HEK293 (cell line): ENCODE data around the gene ALOX12B.
A peak's percentile ranks its signal among the peaks of the same experiment; 100 is the strongest.

Experiments
- BCL11A ChIP-seq: fragments of 450-650 bp; formaldehyde crosslinking; IDR thresholded peaks from 2 replicates; pipeline ENCODE4 v1.5.1; 2016; ENCODE audit warnings: low read depth, missing biosample characterization, missing genetic modification characterization
- KLF1 ChIP-seq: fragments of 450-650 bp; formaldehyde crosslinking; IDR thresholded peaks from 2 replicates; pipeline ENCODE4 v1.5.1; 2016; ENCODE audit warnings: missing biosample characterization, missing genetic modification characterization
- KLF17 ChIP-seq: fragments of 450-650 bp; formaldehyde crosslinking; IDR thresholded peaks from 2 replicates; pipeline ENCODE4 v1.5.1; 2016; ENCODE audit warnings: missing biosample characterization, missing genetic modification characterization
- OSR2 ChIP-seq: fragments of 450-650 bp; formaldehyde crosslinking; IDR thresholded peaks from 2 replicates; pipeline ENCODE4 v1.5.1; 2016; ENCODE audit warnings: missing biosample characterization, missing genetic modification characterization
- ZBTB10 ChIP-seq: fragments of 450-650 bp; formaldehyde crosslinking; IDR thresholded peaks from 2 replicates; pipeline ENCODE4 v1.5.1; 2016; ENCODE audit warnings: missing biosample characterization, missing genetic modification characterization
- ZFP3 ChIP-seq: fragments of 450-650 bp; formaldehyde crosslinking; IDR thresholded peaks from 2 replicates; pipeline ENCODE4 v1.5.1; 2016; ENCODE audit warnings: low read depth, missing biosample characterization, missing genetic modification characterization
- ZFP37 ChIP-seq: fragments of 450-650 bp; formaldehyde crosslinking; IDR thresholded peaks from 2 replicates; pipeline ENCODE4 v1.5.1; 2016; ENCODE audit warnings: missing biosample characterization, missing genetic modification characterization
- ZNF148 ChIP-seq: fragments of 450-650 bp; formaldehyde crosslinking; IDR thresholded peaks from 2 replicates; pipeline ENCODE4 v1.5.0; 2017; ENCODE audit warnings: missing biosample characterization, missing genetic modification characterization, borderline replicate concordance
- ZNF16 ChIP-seq: fragments of 450-650 bp; formaldehyde crosslinking; IDR thresholded peaks from 2 replicates; pipeline ENCODE4 v1.5.1; 2016; ENCODE audit warnings: low read depth, missing biosample characterization, missing genetic modification characterization
- ZNF221 ChIP-seq: fragments of 450-650 bp; formaldehyde crosslinking; IDR thresholded peaks from 2 replicates; pipeline ENCODE4 v1.5.1; 2017; ENCODE audit warnings: missing biosample characterization, missing genetic modification characterization, borderline replicate concordance
- ZNF266 ChIP-seq: fragments of 450-650 bp; formaldehyde crosslinking; IDR thresholded peaks from 2 replicates; pipeline ENCODE4 v1.5.1; 2016; ENCODE audit warnings: missing biosample characterization, missing genetic modification characterization, low read depth
- ZNF280D ChIP-seq: fragments of 450-650 bp; formaldehyde crosslinking; IDR thresholded peaks from 2 replicates; pipeline ENCODE4 v1.5.1; 2016; ENCODE audit warnings: missing biosample characterization, missing genetic modification characterization
- ZNF350 ChIP-seq: fragments of 450-650 bp; formaldehyde crosslinking; IDR thresholded peaks from 2 replicates; pipeline ENCODE4 v1.5.0; 2017; ENCODE audit warnings: missing biosample characterization, mild to moderate bottlenecking, missing genetic modification characterization
- ZNF404 ChIP-seq: fragments of 450-650 bp; formaldehyde crosslinking; IDR thresholded peaks from 2 replicates; pipeline ENCODE4 v1.5.1; 2017; ENCODE audit warnings: missing biosample characterization, missing genetic modification characterization
- ZNF530 ChIP-seq: fragments of 450-650 bp; formaldehyde crosslinking; IDR thresholded peaks from 2 replicates; pipeline ENCODE4 v1.5.1; 2016; ENCODE audit warnings: low read depth, missing biosample characterization, missing genetic modification characterization
- ZNF623 ChIP-seq: fragments of 450-650 bp; formaldehyde crosslinking; IDR thresholded peaks from 2 replicates; pipeline ENCODE4 v1.5.1; 2016; ENCODE audit warnings: missing biosample characterization, missing genetic modification characterization
- ZNF626 ChIP-seq: fragments of 450-650 bp; sonication (Bioruptor Pico); formaldehyde crosslinking; IDR thresholded peaks from 2 replicates; pipeline ENCODE4 v1.5.1; 2018; ENCODE audit warnings: missing biosample characterization, missing genetic modification characterization, inconsistent platforms
- ZNF654 ChIP-seq: fragments of 450-650 bp; formaldehyde crosslinking; IDR thresholded peaks from 2 replicates; pipeline ENCODE4 v1.5.1; 2016; ENCODE audit warnings: low read depth, missing biosample characterization, missing genetic modification characterization
- ZNF747 ChIP-seq: fragments of 450-650 bp; formaldehyde crosslinking; IDR thresholded peaks from 2 replicates; pipeline ENCODE4 v1.5.1; 2016; ENCODE audit warnings: missing biosample characterization, missing genetic modification characterization
- ZNF830 ChIP-seq: fragments of 450-650 bp; IDR thresholded peaks from 2 replicates; pipeline ENCODE4 v1.5.0; 2018; ENCODE audit warnings: missing biosample characterization, missing genetic modification characterization, low read depth, mild to moderate bottlenecking, moderate library complexity
- ZNF843 ChIP-seq: fragments of 450-650 bp; formaldehyde crosslinking; IDR thresholded peaks from 2 replicates; pipeline ENCODE4 v1.5.1; 2016; ENCODE audit warnings: missing biosample characterization, missing genetic modification characterization
- TF ChIP-seq, protein P1 (sequence below): fragments of 450-650 bp; formaldehyde crosslinking; IDR thresholded peaks from 2 replicates; pipeline ENCODE4 v1.5.1; 2016; ENCODE audit warnings: missing biosample characterization, missing genetic modification characterization
- TF ChIP-seq, protein P2 (sequence below): fragments of 450-650 bp; formaldehyde crosslinking; IDR thresholded peaks from 2 replicates; pipeline ENCODE4 v1.5.1; 2016; ENCODE audit warnings: missing biosample characterization, missing genetic modification characterization, low read depth

The ALOX12B gene

GRCh38 chr17:8121681-8122421 lies 34.3 kb upstream of the ALOX12B start (continued):
- TF ChIP-seq KLF17 (tag by site-specific recombination) (no peak), KLF1 (tag by site-specific recombination) (peak; percentile 83), ZNF350 (tag by site-specific recombination) (no peak), ZFP37 (tag by site-specific recombination) (no peak), ZNF280D (no peak), ZNF148 (tag by site-specific recombination) (no peak), ZNF266 (tag by site-specific recombination) (no peak), ZNF16 (tag by site-specific recombination) (no peak), ZFP3 (tag by site-specific recombination) (no peak), ZNF530 (tag by site-specific recombination) (no peak), ZNF626 (tag by site-specific recombination) (no peak), ZNF221 (no peak), OSR2 (tag by site-specific recombination) (peak; percentile 14; the same call in 1 of the 2 replicates), ZNF830 (tag by site-specific recombination) (no peak), ZNF654 (tag by site-specific recombination) (no peak; the same call in 1 of the 2 replicates), ZBTB10 (tag by site-specific recombination) (peak; percentile 79), ZNF843 (tag by site-specific recombination) (no peak), ZNF747 (tag by site-specific recombination) (no peak), ZNF623 (tag by site-specific recombination) (no peak), BCL11A (peak; percentile 19; the same call in 1 of the 2 replicates), ZNF404 (tag by site-specific recombination) (no peak)
- TF ChIP-seq, protein P1, sequence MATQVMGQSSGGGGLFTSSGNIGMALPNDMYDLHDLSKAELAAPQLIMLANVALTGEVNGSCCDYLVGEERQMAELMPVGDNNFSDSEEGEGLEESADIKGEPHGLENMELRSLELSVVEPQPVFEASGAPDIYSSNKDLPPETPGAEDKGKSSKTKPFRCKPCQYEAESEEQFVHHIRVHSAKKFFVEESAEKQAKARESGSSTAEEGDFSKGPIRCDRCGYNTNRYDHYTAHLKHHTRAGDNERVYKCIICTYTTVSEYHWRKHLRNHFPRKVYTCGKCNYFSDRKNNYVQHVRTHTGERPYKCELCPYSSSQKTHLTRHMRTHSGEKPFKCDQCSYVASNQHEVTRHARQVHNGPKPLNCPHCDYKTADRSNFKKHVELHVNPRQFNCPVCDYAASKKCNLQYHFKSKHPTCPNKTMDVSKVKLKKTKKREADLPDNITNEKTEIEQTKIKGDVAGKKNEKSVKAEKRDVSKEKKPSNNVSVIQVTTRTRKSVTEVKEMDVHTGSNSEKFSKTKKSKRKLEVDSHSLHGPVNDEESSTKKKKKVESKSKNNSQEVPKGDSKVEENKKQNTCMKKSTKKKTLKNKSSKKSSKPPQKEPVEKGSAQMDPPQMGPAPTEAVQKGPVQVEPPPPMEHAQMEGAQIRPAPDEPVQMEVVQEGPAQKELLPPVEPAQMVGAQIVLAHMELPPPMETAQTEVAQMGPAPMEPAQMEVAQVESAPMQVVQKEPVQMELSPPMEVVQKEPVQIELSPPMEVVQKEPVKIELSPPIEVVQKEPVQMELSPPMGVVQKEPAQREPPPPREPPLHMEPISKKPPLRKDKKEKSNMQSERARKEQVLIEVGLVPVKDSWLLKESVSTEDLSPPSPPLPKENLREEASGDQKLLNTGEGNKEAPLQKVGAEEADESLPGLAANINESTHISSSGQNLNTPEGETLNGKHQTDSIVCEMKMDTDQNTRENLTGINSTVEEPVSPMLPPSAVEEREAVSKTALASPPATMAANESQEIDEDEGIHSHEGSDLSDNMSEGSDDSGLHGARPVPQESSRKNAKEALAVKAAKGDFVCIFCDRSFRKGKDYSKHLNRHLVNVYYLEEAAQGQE (tag by site-specific recombination) = peak; percentile 41; the same call in 1 of the 2 replicates
- TF ChIP-seq, protein P2, sequence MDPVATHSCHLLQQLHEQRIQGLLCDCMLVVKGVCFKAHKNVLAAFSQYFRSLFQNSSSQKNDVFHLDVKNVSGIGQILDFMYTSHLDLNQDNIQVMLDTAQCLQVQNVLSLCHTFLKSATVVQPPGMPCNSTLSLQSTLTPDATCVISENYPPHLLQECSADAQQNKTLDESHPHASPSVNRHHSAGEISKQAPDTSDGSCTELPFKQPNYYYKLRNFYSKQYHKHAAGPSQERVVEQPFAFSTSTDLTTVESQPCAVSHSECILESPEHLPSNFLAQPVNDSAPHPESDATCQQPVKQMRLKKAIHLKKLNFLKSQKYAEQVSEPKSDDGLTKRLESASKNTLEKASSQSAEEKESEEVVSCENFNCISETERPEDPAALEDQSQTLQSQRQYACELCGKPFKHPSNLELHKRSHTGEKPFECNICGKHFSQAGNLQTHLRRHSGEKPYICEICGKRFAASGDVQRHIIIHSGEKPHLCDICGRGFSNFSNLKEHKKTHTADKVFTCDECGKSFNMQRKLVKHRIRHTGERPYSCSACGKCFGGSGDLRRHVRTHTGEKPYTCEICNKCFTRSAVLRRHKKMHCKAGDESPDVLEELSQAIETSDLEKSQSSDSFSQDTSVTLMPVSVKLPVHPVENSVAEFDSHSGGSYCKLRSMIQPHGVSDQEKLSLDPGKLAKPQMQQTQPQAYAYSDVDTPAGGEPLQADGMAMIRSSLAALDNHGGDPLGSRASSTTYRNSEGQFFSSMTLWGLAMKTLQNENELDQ = no peak
